ENCODE data around the gene RAB38.

The RAB38 gene

DNA sequence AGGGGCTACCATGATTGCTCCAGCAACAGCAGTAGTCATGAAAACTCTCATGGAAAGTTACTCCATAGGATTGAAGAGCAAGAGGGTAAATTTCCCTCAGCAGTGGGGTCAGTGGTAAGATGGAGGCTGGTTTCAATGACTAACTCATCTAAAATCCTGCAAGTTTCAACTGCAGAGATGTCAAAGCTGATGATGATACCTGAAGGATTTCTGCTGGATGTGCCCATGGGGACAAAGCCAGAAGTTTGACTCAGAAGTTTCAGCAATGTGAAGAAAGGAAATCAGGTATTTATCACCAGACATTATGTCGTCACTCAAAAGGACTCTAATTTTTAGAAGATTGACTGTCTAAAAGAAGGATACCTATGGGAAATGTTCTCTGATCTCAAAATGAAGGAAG lies 29.1 kb downstream of the RAB38 start:
- no peak for TF ChIP-seq CTCF (IDR thresholded peaks at IDR 0.05; ENCODE audit: low read depth, low read length, missing control alignments)
- in situ Hi-C loops (cut with HindIII; ENCODE audit: low sequenced_read_pairs): no loop called here
- no peak overlapping the region for H3K4me3 ChIP-seq (ENCODE audit: low read depth, low read length)
- no peak for DNase-seq (ENCODE audit: low read depth)

- no peak for DNase-seq (ENCODE audit: low read depth)
- TF ChIP-seq CTCF (IDR thresholded peaks at IDR 0.05; ENCODE audit: low read depth, low read length, missing control alignments): no peak
- in situ Hi-C loops (cut with HindIII; ENCODE audit: low sequenced_read_pairs): no loop called here
Observed at GRCh38 chr11:88139865-88140264, 35.4 kb downstream of the RAB38 start.

DNA sequence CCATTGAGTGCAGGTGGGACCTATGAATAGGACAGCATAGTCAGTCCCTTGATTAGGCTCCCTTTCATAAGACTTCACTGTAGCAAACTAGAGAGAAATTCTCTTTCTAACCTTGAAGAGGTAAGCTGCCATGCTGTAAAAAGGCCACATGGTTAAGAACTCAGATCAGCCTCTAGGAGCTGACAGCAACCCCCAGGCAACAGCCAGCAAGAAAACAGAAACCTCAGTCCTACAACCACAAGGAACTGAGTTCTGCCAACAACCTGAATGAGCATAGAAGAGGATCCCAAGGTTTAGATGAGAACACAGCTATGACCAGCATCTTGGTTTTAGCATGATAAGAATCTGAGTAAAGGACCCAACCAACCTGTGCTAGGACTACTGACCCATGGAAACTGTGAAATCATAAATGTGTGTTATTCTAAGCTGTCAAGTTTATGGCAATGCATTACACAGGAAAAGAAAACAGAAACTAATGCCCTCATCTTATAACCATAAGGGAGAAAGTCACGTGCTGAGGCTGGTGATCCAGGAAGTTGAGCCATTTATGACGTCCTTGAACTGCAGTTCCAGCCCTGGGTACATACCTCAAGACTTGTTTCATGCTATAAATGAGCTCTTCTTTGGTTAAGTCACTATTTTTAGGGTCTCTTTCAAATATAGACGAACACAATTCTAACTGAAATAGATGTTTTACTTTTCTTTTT lies 43.3 kb downstream of the RAB38 start:
- no peak for TF ChIP-seq CTCF (IDR thresholded peaks at IDR 0.05; ENCODE audit: low read depth, low read length, missing control alignments)
- DNase-seq (ENCODE audit: low read depth): no peak
- in situ Hi-C loops (cut with HindIII; ENCODE audit: low sequenced_read_pairs): no loop called here

More at GRCh38 chr11:88139865-88140264, 35.4 kb downstream of the RAB38 start:
- H3K4me3 ChIP-seq (ENCODE audit: low read depth, low read length): no peak overlapping the region

DNA sequence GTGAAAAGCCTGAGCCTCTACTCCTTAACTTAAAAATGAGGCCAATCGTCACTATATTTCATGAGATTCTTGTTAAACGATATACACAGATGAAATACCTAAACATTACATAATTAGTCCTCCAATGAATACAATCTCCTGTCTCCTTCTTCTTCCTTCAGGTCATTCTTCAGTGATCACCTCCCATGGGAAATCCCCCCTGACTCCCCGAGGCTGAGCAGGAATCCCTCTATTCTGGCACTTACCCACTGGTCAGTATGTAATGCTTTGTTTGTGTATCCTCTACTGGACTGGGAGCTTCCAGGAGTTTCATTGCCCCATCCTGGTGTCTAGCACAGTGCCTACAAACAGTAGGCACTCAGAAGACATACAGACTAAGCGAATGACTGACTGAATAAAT lies 52.3 kb downstream of the RAB38 start:
- DNase-seq (ENCODE audit: low read depth): no peak
- no peak overlapping the region for H3K4me3 ChIP-seq (ENCODE audit: low read depth, low read length)
- in situ Hi-C loops (cut with HindIII; ENCODE audit: low sequenced_read_pairs): no loop called here
- no peak for TF ChIP-seq CTCF (IDR thresholded peaks at IDR 0.05; ENCODE audit: low read depth, low read length, missing control alignments)

More for the DNA sequence above, 43.3 kb downstream of the RAB38 start:
- no peak overlapping the region for H3K4me3 ChIP-seq (ENCODE audit: low read depth, low read length)

GRCh38 chr11:88119561-88119960 lies 55.7 kb downstream of the RAB38 start:
- H3K4me3 ChIP-seq (ENCODE audit: low read depth, low read length): no peak overlapping the region
- in situ Hi-C loops (cut with HindIII; ENCODE audit: low sequenced_read_pairs): no loop called here
- no peak for DNase-seq (ENCODE audit: low read depth)
- TF ChIP-seq CTCF (IDR thresholded peaks at IDR 0.05; ENCODE audit: low read depth, low read length, missing control alignments): no peak

DNA sequence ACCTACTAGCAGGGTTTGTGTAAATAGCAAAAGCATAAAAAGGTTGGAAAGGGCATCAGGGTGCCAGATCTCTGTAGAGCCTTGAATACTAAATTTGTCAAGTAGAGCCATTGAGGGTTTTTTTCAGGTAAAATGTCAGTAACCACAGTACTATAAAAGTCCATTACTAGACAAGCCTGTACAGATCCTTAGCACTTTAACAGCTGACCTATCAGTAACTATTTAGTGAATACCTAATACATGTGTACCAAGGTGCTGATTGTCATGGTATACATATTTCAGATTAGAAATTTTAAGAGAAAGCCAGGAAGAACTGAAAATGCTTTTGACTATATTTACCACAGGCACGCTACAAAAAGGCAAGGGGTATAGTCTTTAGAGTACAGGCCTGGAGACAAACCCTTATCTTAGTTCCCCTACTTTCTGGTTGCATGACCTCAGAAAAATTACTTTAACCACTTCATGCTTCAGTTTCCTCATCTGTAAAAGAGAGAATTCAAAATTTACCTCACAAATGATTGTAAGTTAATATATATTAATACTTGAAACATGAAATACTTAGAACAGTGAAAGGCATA lies 57.9 kb downstream of the RAB38 start:
- no peak overlapping the region for H3K4me3 ChIP-seq (ENCODE audit: low read depth, low read length)
- no peak for TF ChIP-seq CTCF (IDR thresholded peaks at IDR 0.05; ENCODE audit: low read depth, low read length, missing control alignments)
- DNase-seq (ENCODE audit: low read depth): no peak
- in situ Hi-C loops (cut with HindIII; ENCODE audit: low sequenced_read_pairs): no loop called here

Data from astrocyte of the cerebellum (primary cell).